HL-60 (cell line): Measurements from ENCODE around the gene MLXIP.

Experiments used
- DNase-seq, 2 experiments: peaks; one replicate each; pipeline ENCODE4 v3.0.0-alpha.2; 2010 to 2020; ENCODE audit warnings: low read depth in 1 of 2, low spot score in 1 of 2
- H3K27ac ChIP-seq: fragments of 250-450 bp; sonication (Bioruptor Pico); replicated peaks from 2 replicates; pipeline ENCODE4 v1.5.1; 2020; ENCODE audit warnings: mild to moderate bottlenecking, moderate library complexity
- H3K27me3 ChIP-seq: fragments of 250-450 bp; sonication (Bioruptor Pico); 2 replicates; pipeline ENCODE4 v1.5.1; 2021; ENCODE audit warnings: mild to moderate bottlenecking, moderate library complexity; ENCODE audit not compliant: insufficient read depth, poor library complexity, severe bottlenecking
- H3K4me3 ChIP-seq: replicated peaks from 2 replicates; pipeline ENCODE4 v1.5.1; 2011; ENCODE audit warnings: mild to moderate bottlenecking, control low read depth, low read length; ENCODE audit not compliant: insufficient read depth
- GABPA ChIP-seq: IDR thresholded peaks from 2 replicates; pipeline ENCODE4 v1.6.1; 2012; ENCODE audit warnings: low read depth
- POLR2AphosphoS5 ChIP-seq: IDR thresholded peaks from 2 replicates; pipeline ENCODE4 v1.6.1; 2012; ENCODE audit warnings: low read depth
- SPI1 ChIP-seq: IDR thresholded peaks from 2 replicates; pipeline ENCODE4 v1.6.1; 2012; ENCODE audit warnings: low read depth, mild to moderate bottlenecking, borderline replicate concordance
- TF ChIP-seq, protein P1 (sequence below): IDR thresholded peaks from 2 replicates; pipeline ENCODE4 v1.6.1; 2012; ENCODE audit warnings: low read depth; ENCODE audit not compliant: insufficient replicate concordance
- TF ChIP-seq, protein P2 (sequence below): IDR thresholded peaks from one replicate; pipeline ENCODE4 v1.5.1; 2011; ENCODE audit warnings: low read length, control low read depth, inconsistent platforms; ENCODE audit not compliant: insufficient read depth

Gene MLXIP

DNA sequence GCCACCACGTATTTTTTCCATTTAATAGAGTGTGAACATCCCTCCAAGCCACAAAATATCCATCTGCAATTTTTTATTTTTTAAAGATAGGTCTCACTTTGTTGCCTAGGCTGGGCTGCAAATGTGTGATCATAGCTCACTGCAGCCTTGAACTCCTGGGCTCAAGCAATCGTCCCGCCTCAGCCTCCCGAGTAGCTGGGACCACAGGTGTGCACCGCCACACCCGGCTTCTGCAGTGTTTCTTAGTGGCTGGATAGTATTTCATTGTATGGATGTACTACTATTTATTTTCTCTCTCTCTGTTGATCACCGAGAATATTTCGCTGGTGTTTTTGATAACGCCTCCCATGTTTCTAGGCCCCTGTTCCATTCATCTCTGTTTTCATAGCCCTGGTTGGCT lies 17.5 kb downstream of the MLXIP start:
- no peak for DNase-seq
- TF ChIP-seq GABPA = no peak
- TF ChIP-seq SPI1 = no peak
- TF ChIP-seq, protein P1, sequence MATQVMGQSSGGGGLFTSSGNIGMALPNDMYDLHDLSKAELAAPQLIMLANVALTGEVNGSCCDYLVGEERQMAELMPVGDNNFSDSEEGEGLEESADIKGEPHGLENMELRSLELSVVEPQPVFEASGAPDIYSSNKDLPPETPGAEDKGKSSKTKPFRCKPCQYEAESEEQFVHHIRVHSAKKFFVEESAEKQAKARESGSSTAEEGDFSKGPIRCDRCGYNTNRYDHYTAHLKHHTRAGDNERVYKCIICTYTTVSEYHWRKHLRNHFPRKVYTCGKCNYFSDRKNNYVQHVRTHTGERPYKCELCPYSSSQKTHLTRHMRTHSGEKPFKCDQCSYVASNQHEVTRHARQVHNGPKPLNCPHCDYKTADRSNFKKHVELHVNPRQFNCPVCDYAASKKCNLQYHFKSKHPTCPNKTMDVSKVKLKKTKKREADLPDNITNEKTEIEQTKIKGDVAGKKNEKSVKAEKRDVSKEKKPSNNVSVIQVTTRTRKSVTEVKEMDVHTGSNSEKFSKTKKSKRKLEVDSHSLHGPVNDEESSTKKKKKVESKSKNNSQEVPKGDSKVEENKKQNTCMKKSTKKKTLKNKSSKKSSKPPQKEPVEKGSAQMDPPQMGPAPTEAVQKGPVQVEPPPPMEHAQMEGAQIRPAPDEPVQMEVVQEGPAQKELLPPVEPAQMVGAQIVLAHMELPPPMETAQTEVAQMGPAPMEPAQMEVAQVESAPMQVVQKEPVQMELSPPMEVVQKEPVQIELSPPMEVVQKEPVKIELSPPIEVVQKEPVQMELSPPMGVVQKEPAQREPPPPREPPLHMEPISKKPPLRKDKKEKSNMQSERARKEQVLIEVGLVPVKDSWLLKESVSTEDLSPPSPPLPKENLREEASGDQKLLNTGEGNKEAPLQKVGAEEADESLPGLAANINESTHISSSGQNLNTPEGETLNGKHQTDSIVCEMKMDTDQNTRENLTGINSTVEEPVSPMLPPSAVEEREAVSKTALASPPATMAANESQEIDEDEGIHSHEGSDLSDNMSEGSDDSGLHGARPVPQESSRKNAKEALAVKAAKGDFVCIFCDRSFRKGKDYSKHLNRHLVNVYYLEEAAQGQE = no peak
- TF ChIP-seq POLR2AphosphoS5 = no peak
- TF ChIP-seq, protein P2, sequence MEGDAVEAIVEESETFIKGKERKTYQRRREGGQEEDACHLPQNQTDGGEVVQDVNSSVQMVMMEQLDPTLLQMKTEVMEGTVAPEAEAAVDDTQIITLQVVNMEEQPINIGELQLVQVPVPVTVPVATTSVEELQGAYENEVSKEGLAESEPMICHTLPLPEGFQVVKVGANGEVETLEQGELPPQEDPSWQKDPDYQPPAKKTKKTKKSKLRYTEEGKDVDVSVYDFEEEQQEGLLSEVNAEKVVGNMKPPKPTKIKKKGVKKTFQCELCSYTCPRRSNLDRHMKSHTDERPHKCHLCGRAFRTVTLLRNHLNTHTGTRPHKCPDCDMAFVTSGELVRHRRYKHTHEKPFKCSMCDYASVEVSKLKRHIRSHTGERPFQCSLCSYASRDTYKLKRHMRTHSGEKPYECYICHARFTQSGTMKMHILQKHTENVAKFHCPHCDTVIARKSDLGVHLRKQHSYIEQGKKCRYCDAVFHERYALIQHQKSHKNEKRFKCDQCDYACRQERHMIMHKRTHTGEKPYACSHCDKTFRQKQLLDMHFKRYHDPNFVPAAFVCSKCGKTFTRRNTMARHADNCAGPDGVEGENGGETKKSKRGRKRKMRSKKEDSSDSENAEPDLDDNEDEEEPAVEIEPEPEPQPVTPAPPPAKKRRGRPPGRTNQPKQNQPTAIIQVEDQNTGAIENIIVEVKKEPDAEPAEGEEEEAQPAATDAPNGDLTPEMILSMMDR = no peak
- Histone ChIP-seq H3K27me3 (no peaks in the 10 kb centered on the region), H3K27ac (no peak overlapping the region), H3K4me3 (no peak overlapping the region)

DNA sequence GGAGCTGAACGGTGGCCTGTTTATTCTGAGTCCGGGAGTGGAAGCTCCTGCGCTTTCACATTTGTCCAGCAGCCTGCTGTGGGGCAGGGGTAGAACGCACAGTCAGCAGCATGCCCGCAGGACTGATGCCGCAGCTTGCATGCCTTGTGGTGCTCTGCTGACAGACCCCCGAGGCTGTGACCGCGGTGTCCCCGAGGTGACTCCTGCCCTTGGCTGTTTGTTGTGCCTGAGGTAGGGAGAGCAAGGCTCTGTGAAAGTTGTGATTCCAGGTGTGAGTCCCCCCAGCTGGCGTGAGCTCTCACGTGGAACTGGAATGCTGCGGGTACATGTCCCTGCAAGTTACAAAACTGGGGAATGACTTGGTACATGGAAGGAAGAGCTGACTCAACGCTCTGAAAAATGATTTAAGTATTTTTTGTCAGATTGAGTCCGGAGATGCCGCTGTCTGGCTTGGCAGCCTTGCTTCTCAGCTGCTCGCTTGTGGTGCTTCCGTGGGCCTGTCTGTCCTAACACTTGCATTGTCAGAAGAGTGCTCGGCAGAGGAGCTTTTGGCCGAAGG lies 18.1 kb downstream of the MLXIP start:
- Histone ChIP-seq H3K27me3 (no peaks in the 10 kb centered on the region), H3K27ac (no peak overlapping the region), H3K4me3 (no peak overlapping the region)
- DNase-seq = no peak
- no peak for TF ChIP-seq GABPA
- TF ChIP-seq POLR2AphosphoS5 = no peak
- TF ChIP-seq, protein P1 = no peak
- TF ChIP-seq SPI1 = no peak

DNA sequence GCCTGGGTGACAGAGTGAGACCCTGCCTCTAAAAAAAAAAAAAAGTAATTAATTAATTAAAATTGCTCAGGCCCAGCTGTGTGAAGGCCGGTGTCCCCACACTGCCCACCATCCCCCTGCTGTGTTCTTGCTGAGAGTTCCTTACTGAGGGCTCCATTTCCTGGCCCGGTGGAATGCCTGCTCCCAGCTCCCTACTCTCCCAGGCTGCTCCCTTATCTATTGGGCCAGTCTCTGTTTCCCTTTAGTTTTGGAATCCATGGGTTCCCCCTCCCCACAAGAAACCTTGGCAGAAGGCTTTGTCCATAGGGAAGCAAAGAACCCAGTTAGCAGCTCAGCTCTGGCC lies 19.0 kb downstream of the MLXIP start:
- H3K27me3 ChIP-seq = no peaks in the 10 kb centered on the region
- no peak for TF ChIP-seq SPI1
- TF ChIP-seq, protein P2 = no peak
- H3K4me3 ChIP-seq = no peak overlapping the region
- no peak for DNase-seq
- H3K27ac ChIP-seq = no peak overlapping the region

DNA sequence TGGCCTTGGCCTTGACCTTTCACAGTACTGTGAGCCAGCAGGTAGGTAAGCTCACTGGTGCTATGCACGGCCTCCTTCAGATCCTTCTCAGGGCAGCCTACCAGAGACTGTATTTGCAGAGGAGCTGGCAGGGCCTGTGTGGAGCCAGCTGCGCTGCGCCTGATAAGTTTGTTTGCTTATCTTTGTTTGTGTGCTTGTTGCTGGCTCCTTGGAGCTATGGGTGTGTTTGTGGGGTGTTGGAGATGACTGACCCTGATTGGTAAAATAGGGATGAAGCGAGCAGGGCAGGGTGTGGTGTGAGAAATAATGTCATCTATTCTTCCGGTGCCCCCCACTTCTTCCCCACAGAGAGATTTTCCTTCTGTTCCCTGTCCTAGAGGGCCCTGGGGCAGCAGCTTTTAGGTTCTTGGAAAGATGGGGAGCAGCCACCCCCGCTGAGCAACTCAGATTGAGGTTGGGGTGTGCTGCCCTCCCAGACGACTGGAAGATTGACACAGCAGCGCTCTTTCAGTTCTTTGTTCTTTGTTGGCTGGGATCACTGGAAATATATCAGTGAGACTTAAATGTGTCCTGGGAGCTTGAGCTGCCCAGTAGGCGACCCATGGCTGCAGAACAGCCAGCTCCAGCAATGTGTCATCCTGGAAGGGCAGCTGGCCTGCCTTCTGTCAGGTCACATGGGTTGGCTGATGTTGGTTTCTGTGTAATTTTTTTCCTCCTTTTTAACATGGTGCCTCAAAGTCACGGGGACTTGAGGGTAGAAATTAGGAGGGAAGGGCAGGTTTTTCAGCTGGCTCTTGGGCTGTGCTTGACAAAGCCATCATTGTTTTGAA lies 19.6 kb downstream of the MLXIP start:
- no peak for DNase-seq
- no peak overlapping the region for H3K27ac ChIP-seq
- no peak overlapping the region for H3K4me3 ChIP-seq
- TF ChIP-seq, protein P2 = no peak
- no peak for TF ChIP-seq POLR2AphosphoS5
- no peak for TF ChIP-seq GABPA
- TF ChIP-seq, protein P1 = no peak
- TF ChIP-seq SPI1 = no peak
- H3K27me3 ChIP-seq = no peaks in the 10 kb centered on the region
